Subcutaneous adipose tissue (tissue), 4 donors: Measurements from ENCODE around the gene RASEF. TPM values are rescaled to one million over a fixed set of nuclear protein-coding genes. Genes with fewer than 3 reads are reported as not detected.

Experiments used
- CTCF ChIP-seq: fragments of 450-650 bp; IDR thresholded peaks from one replicate; pipeline ENCODE4 v1.5.1; 2016; ENCODE audit warnings: low read depth, mild to moderate bottlenecking, control low read depth, antibody characterized with exemption, moderate library complexity
- total RNA-seq, 4 donors: library from RNA; depleted of rRNA; stranded (reverse); fragments of >200 nt; gene quantifications; one replicate each; pipeline ENCODE4 v1.1.0, GENCODE V29; 2016

The RASEF gene
- total RNA-seq, 4 donors from 2014 or later: under 0.01 to 0.16 TPM; not detected in 2

GRCh38 chr9:83056174-83056573, 6.8 kb downstream of the RASEF start:
- no peak for TF ChIP-seq CTCF

- no peak for TF ChIP-seq CTCF
These were observed 14.8 kb downstream of the RASEF start for GRCh38 chr9:83047839-83048775.

GRCh38 chr9:83043597-83043996, 19.3 kb downstream of the RASEF start:
- no peak for TF ChIP-seq CTCF

- TF ChIP-seq CTCF: no peak
These were observed 21.2 kb downstream of the RASEF start for GRCh38 chr9:83041771-83042170.

GRCh38 chr9:83039303-83039702, 23.6 kb downstream of the RASEF start:
- no peak for TF ChIP-seq CTCF

- no peak for TF ChIP-seq CTCF
These were observed 26.9 kb downstream of the RASEF start for GRCh38 chr9:83036043-83036442.

GRCh38 chr9:83035143-83035542, 27.8 kb downstream of the RASEF start:
- no peak for TF ChIP-seq CTCF
